GM12875 (cell line): ENCODE results near the gene P2RX3.

Source experiments
- H3K4me3 ChIP-seq: one replicate; pipeline ENCODE4 v1.5.1; 2011; ENCODE audit warnings: low read depth, low read length, control low read depth
- CTCF ChIP-seq: IDR thresholded peaks from 2 replicates; pipeline ENCODE4 v1.5.1; 2011; ENCODE audit warnings: low read depth, mild to moderate bottlenecking, control low read depth, inconsistent platforms, low read length, moderate library complexity, borderline replicate concordance; ENCODE audit not compliant: insufficient read depth

Gene P2RX3

GRCh38 chr11:57306161-57306876 lies 31.8 kb upstream of the P2RX3 start:
- H3K4me3 ChIP-seq = no peak overlapping the region
- TF ChIP-seq CTCF = no peak

- H3K4me3 ChIP-seq = no peak overlapping the region
- no peak for TF ChIP-seq CTCF
Observed at GRCh38 chr11:57306940-57307565, 31.1 kb upstream of the P2RX3 start.

GRCh38 chr11:57307666-57308270 lies 30.4 kb upstream of the P2RX3 start:
- TF ChIP-seq CTCF = no peak
- no peak overlapping the region for H3K4me3 ChIP-seq

- H3K4me3 ChIP-seq = no peak overlapping the region
- no peak for TF ChIP-seq CTCF
Observed at GRCh38 chr11:57308426-57309060, 29.6 kb upstream of the P2RX3 start.

GRCh38 chr11:57309106-57310059 lies 28.8 kb upstream of the P2RX3 start:
- TF ChIP-seq CTCF = no peak
- H3K4me3 ChIP-seq = no peak overlapping the region

GRCh38 chr11:57310091-57310490 lies 28.1 kb upstream of the P2RX3 start:
- no peak overlapping the region for H3K4me3 ChIP-seq
- TF ChIP-seq CTCF = no peak
